ENCODE measurements around the gene LRCH3.
A peak's percentile ranks its signal among the peaks of the same experiment; 100 is the strongest.

The LRCH3 gene

GRCh38 chr3:197748597-197749314, 42.3 kb upstream of the LRCH3 start:
- peak overlapping the region; percentile 86 for H3K4me3 ChIP-seq (ENCODE audit: low read depth, low read length)
- no peaks in the 10 kb centered on the region for H3K4me1 ChIP-seq
- peak overlapping the region; percentile 96 for H2AFZ ChIP-seq
- H3K9ac ChIP-seq: no peak overlapping the region
- peaks cover 10% of the 10 kb centered on the region for H3K79me2 ChIP-seq
- no peaks in the 10 kb centered on the region for H3K9me3 ChIP-seq (ENCODE audit: control insufficient read depth, low read length)
- peak overlapping the region; percentile 91 for H3K27ac ChIP-seq
- peak overlapping the region; percentile 99 for H3K4me2 ChIP-seq (ENCODE audit: low read length)
- H3K36me3 ChIP-seq (ENCODE audit: control insufficient read depth, insufficient read depth, low read length): no peaks in the 10 kb centered on the region
- TF ChIP-seq CTCF (IDR thresholded peaks at IDR 0.05): no peak
- no peaks in the 10 kb centered on the region for H3K27me3 ChIP-seq (ENCODE audit: control insufficient read depth, insufficient read depth, low read length)

GRCh38 chr3:197749315-197749600, 41.8 kb upstream of the LRCH3 start:
- Histone ChIP-seq H3K4me1 (no peaks in the 10 kb centered on the region), H3K4me3 (ENCODE audit: low read depth, low read length) (peak overlapping the region; percentile 86), H3K79me2 (peaks cover 14% of the 10 kb centered on the region), H3K9ac (no peak overlapping the region), H3K27ac (peak overlapping the region; percentile 91), H3K4me2 (ENCODE audit: low read length) (peak overlapping the region; percentile 99), H2AFZ (peak overlapping the region; percentile 96), H3K36me3 (ENCODE audit: control insufficient read depth, insufficient read depth, low read length) (no peaks in the 10 kb centered on the region), H3K9me3 (ENCODE audit: control insufficient read depth, low read length) (no peaks in the 10 kb centered on the region), H3K27me3 (ENCODE audit: control insufficient read depth, insufficient read depth, low read length) (no peaks in the 10 kb centered on the region)
- no peak for TF ChIP-seq CTCF (IDR thresholded peaks at IDR 0.05)

- Histone ChIP-seq H2AFZ (peak within 1 kb of the TSS; percentile 96), H3K9ac (peak within 1 kb of the TSS; percentile 22), H3K36me3 (ENCODE audit: control insufficient read depth, insufficient read depth, low read length) (no peaks in the 10 kb centered on the region), H3K27me3 (ENCODE audit: control insufficient read depth, insufficient read depth, low read length) (no peaks in the 10 kb centered on the region), H3K4me1 (no peaks in the 10 kb centered on the region), H3K9me3 (ENCODE audit: control insufficient read depth, low read length) (no peaks in the 10 kb centered on the region), H3K79me2 (peaks cover 17% of the 10 kb centered on the region), H3K27ac (peak within 1 kb of the TSS; percentile 91), H3K4me2 (ENCODE audit: low read length) (peak within 1 kb of the TSS; percentile 99), H3K4me3 (ENCODE audit: low read depth, low read length) (peak within 1 kb of the TSS; percentile 86)
- TF ChIP-seq CTCF (IDR thresholded peaks at IDR 0.05): peak; percentile 42
Observed at GRCh38 chr3:197749601-197750395, 41.3 kb upstream of the LRCH3 start, which contains the start of gene FYTTD1. Gene FYTTD1, plus strand, starts transcription at chr3:197749883. Its CDS starts 89 bp downstream, at chr3:197749972.

GRCh38 chr3:197750396-197750831, 40.6 kb upstream of the LRCH3 start:
- H3K4me2 ChIP-seq (ENCODE audit: low read length): peak overlapping the region; percentile 99
- H3K4me3 ChIP-seq (ENCODE audit: low read depth, low read length): peak overlapping the region; percentile 86
- H3K27ac ChIP-seq: peak overlapping the region; percentile 91
- no peaks in the 10 kb centered on the region for H3K36me3 ChIP-seq (ENCODE audit: control insufficient read depth, insufficient read depth, low read length)
- H3K9me3 ChIP-seq (ENCODE audit: control insufficient read depth, low read length): no peaks in the 10 kb centered on the region
- H2AFZ ChIP-seq: peak overlapping the region; percentile 92
- H3K4me1 ChIP-seq: no peaks in the 10 kb centered on the region
- H3K9ac ChIP-seq: peak overlapping the region; percentile 22
- no peaks in the 10 kb centered on the region for H3K27me3 ChIP-seq (ENCODE audit: control insufficient read depth, insufficient read depth, low read length)
- peaks cover 18% of the 10 kb centered on the region for H3K79me2 ChIP-seq
- TF ChIP-seq CTCF (IDR thresholded peaks at IDR 0.05): no peak
